HCT116 (cell line): ENCODE data around the gene PLEKHM3.
"Not testable (repeated sequence)": the region's sequence is repeated elsewhere in the genome, so short reads cannot be mapped to it uniquely, and the experiment has no call there.

Experiments
- CEBPB ChIP-seq: IDR thresholded peaks from 2 replicates; pipeline ENCODE4 v1.6.1; 2012; ENCODE audit warnings: low read depth
- CTCF ChIP-seq, 3 experiments: fragments of 200-600 bp in 1 of 3; sonication (generic) in 1 of 3; IDR thresholded peaks in 2 of 3; conservative IDR thresholded peaks in 1 of 3; 2 replicates each; pipeline ENCODE4 v1.5.1; 2012 to 2017; ENCODE audit warnings: low read depth in 2 of 3, low read length in 2 of 3, antibody characterized with exemption in 1 of 3, borderline replicate concordance in 1 of 3, control low read depth in 1 of 3, mild to moderate bottlenecking in 1 of 3, mixed read lengths in 1 of 3, mixed run types in 1 of 3, moderate library complexity in 1 of 3; ENCODE audit not compliant: insufficient read depth in 1 of 3
- EGR1 ChIP-seq: IDR thresholded peaks from 2 replicates; pipeline ENCODE4 v1.6.1; 2012; ENCODE audit warnings: low read depth
- EZH2 ChIP-seq: fragments of 200-600 bp; sonication (generic); IDR thresholded peaks from 2 replicates; pipeline ENCODE4 v1.6.1; 2017; ENCODE audit warnings: antibody characterized with exemption, mixed run types
- JUND ChIP-seq: IDR thresholded peaks from 2 replicates; pipeline ENCODE4 v1.6.1; 2012
- POLR2A ChIP-seq: IDR thresholded peaks from 2 replicates; pipeline ENCODE4 v1.7.0; 2011; ENCODE audit warnings: borderline replicate concordance; ENCODE audit not compliant: insufficient read depth, insufficient read length; ENCODE audit errors: extremely low read depth
- POLR2AphosphoS5 ChIP-seq: IDR thresholded peaks from 2 replicates; pipeline ENCODE4 v1.6.1; 2011; ENCODE audit warnings: mild to moderate bottlenecking, low read depth, low read length, moderate library complexity
- RAD21 ChIP-seq: IDR thresholded peaks from 2 replicates; pipeline ENCODE4 v1.6.1; 2012; ENCODE audit warnings: low read depth, mild to moderate bottlenecking
- SIN3A ChIP-seq: IDR thresholded peaks from 2 replicates; pipeline ENCODE4 v1.6.1; 2012; ENCODE audit warnings: low read depth
- SP1 ChIP-seq: IDR thresholded peaks from 2 replicates; pipeline ENCODE4 v1.6.1; 2012; ENCODE audit warnings: low read depth
- ZBTB33 ChIP-seq: IDR thresholded peaks from 2 replicates; pipeline ENCODE4 v1.6.1; 2011; ENCODE audit warnings: mild to moderate bottlenecking, low read length, moderate library complexity; ENCODE audit not compliant: insufficient replicate concordance; ENCODE audit errors: extremely low read depth
- TF ChIP-seq, protein P1 (sequence below): IDR thresholded peaks from 2 replicates; pipeline ENCODE4 v1.6.1; 2012
- TF ChIP-seq, protein P2 (sequence below): IDR thresholded peaks from 2 replicates; pipeline ENCODE4 v1.6.1; 2012

- TF ChIP-seq CEBPB; POLR2A; CTCF (IDR thresholded peaks at IDR 0.05 in 2 of 3, conservative IDR thresholded peaks at IDR 0.05 in 1 of 3; ENCODE audit: borderline replicate concordance in 1 of 3, insufficient read depth in 1 of 3, low read depth in 2 of 3, low read length in 2 of 3); POLR2AphosphoS5; RAD21; EZH2; EGR1; JUND; ZBTB33; SIN3A; SP1: not testable (repeated sequence)
- TF ChIP-seq, protein P1, sequence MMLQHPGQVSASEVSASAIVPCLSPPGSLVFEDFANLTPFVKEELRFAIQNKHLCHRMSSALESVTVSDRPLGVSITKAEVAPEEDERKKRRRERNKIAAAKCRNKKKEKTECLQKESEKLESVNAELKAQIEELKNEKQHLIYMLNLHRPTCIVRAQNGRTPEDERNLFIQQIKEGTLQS: not testable (repeated sequence)
- TF ChIP-seq, protein P2, sequence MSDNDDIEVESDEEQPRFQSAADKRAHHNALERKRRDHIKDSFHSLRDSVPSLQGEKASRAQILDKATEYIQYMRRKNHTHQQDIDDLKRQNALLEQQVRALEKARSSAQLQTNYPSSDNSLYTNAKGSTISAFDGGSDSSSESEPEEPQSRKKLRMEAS: not testable (repeated sequence)
Observed at GRCh38 chr2:207949245-207949644, 76.1 kb downstream of the PLEKHM3 start.
